NCI-H146 treated with DMSO at 0.1 percent for 48 hours (cell line): ENCODE data around the gene DISP3.

Source experiments
- DNase-seq: peaks from one replicate; lab custom pipeline; 2025; ENCODE audit not compliant: unreplicated experiment; lab: John Stamatoyannopoulos, UW

The DISP3 gene

DNA sequence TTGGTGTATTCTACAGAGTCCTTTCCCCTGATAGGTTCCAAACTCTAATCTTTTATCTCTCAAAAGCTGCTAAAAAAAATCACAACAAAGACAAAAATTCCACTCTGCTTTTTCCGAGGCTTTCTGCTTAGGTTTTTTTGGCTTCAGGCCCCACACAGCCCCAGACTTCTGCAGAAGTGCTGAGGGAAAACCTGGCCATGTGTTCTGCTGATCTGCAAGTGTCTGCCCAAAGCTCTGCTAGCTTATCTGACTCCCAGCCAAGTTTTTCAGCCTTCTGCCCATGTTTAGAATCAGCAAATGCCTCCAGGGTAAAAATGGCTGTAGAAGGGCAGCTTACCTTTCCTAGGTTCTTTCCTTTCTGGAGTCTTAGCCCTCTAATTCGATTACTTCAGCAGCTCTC lies 28.4 kb downstream of the DISP3 start:
- DNase-seq, result no peak

- DNase-seq, result no peak
These were observed 34.7 kb downstream of the DISP3 start for GRCh38 chr1:11513681-11514080.

- no peak for DNase-seq
These were observed 35.4 kb downstream of the DISP3 start for GRCh38 chr1:11514366-11514765.

DNA sequence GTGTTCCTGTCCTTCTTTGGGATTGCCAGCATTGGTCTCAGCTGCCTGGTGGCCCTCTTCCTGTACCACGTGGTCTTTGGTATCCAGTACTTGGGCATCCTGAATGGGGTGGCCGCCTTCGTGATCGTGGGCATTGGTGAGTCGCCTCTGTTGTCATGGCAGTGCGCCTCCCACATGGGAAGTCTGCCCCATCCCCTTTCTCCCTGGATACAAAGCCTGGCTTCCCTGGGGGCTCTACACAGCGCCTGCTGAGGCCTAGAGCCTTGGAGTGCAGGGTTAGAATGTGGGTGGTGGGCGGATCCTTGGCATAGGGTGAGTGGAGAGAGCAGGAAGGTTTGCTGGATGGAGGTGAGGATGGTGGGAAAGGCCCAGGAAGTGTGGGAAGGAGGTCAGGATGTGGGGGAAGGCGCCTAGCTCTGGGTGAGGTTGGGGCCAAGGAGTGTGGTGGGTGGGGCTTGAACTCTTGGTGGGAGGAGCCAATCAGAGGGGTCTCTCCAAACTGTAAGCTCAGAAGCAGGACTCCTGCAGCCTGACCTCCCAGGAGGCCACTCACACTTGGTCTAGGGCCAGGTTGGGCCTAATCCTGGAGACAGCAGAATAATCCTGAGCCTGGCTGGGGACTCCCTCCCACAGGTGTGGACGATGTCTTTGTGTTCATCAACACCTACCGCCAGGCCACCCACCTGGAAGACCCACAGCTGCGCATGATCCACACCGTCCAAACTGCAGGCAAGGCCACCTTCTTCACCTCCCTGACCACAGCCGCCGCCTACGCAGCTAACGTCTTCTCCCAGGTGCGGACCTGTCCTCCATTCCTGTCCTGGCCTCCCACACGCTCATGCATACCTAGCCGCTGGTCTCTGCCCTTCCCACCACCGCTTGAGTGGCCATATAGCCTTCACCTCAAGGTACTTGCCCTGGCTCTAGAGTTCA lies 36.7 kb downstream of the DISP3 start:
- no peak for DNase-seq

DNA sequence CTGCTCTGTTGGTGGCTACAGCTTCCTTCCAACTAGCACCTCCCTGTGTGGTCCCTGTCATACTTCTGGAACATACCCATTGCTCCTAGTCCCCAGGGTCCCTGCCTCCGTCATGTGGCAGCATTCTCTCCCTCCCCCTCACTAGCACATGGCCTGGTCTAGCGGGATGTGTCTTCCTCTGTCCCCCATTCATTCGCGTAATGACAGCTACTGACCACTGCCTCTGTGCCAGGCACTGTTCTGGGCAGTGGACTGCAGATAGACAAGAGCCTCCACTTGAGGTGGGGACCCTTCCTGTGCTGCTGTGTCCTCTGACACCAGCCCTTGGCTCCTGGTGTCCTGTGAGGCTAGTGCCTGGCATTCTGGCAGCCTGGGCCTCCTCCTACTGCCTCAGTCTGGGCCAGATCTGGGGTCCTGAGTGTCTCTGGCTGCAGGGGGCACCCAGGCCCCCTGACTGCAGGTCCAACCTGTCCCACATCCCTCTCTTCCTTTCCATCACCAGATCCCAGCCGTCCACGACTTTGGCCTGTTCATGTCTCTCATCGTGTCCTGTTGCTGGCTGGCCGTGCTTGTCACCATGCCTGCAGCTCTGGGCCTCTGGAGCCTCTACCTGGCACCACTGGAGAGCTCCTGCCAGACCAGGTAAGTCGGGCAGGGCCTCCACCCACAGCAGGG lies 38.1 kb downstream of the DISP3 start:
- no peak for DNase-seq

GRCh38 chr1:11518016-11518701 lies 39.2 kb downstream of the DISP3 start:
- DNase-seq, result no peak

DNA sequence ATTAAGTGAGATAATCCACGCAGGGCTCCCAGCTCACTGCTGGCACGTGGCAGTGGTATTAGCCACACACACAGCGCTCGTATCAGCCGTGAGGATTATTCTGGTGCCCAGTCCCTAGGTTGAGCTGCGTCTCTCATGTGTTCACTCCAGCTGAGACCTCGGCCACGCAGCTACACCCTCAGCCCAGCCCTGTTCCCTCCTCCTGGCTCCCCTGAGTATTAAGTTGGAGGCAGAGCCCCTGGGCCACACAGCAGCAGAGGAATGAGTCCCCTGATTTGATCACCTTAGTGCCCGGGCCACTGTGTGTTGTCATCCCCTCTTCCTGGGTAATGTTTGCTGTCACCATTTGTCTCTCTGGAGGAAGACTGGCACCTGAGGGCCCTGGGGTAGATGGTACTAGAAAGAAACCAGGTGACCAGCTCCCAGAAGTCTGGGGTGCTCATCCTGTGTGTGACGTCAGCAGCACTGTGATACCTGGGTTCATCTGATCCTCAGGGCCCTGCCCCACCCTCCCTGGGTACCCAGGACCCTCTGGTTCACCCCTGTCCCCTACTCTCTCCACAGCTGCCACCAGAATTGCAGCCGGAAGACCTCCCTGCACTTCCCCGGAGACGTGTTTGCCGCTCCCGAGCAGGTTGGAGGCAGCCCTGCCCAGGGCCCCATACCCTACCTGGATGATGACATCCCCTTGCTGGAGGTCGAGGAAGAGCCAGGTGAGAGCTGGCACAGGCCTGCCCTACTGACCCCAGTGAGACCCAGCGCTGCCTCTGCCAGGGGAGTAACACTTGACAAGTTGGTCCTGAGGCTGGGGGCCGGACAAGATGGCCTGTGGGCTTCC lies 40.1 kb downstream of the DISP3 start:
- DNase-seq, result no peak

DNA sequence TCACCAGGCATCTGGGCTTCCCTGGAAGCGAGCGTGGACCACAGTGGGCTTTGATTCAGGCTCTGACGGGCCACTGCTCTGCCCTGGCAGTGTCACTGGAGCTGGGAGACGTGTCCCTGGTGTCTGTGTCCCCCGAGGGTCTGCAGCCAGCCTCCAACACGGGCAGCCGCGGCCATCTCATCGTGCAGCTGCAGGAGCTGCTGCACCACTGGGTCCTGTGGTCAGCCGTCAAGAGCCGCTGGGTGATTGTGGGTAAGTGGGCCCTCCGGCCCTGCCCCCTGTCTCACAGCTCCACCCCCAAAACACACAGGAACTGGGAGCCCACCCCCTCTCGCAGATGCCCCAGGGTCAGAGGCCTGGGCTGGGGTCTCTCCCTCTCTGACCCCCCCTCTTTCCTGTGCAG lies 40.7 kb downstream of the DISP3 start:
- no peak for DNase-seq

DNA sequence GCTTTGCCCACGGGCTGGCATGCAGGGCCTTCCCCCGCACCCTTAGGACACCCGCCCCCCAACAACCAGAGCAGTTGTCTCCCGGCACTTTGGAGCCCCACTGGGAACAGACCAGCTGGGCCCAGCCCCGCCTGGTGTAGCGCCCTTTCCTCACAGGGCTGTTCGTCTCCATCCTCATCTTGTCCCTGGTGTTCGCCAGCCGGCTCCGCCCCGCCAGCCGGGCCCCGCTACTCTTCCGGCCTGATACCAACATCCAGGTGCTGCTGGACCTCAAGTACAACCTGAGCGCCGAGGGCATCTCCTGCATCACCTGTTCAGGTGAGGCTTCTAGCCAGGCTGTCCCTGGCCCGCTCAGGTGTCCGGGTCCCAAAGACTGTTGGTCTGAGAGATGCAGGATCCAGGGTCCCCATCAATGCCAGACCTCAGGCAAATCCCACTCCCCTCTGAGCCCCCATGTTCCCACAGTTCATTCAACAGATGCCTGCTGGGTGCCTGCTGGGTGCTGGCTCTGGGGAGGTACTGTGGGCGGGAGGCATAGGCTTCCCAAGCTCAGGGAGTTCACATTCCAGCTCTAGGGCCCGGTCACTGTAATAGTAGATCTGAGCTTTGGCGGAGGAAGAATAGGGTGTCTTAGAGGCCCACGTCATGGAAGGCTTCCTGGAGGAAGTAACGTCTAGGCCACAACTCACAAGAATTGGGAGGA lies 41.7 kb downstream of the DISP3 start:
- DNase-seq, result no peak

GRCh38 chr1:11521582-11522399 lies 42.8 kb downstream of the DISP3 start:
- no peak for DNase-seq

DNA sequence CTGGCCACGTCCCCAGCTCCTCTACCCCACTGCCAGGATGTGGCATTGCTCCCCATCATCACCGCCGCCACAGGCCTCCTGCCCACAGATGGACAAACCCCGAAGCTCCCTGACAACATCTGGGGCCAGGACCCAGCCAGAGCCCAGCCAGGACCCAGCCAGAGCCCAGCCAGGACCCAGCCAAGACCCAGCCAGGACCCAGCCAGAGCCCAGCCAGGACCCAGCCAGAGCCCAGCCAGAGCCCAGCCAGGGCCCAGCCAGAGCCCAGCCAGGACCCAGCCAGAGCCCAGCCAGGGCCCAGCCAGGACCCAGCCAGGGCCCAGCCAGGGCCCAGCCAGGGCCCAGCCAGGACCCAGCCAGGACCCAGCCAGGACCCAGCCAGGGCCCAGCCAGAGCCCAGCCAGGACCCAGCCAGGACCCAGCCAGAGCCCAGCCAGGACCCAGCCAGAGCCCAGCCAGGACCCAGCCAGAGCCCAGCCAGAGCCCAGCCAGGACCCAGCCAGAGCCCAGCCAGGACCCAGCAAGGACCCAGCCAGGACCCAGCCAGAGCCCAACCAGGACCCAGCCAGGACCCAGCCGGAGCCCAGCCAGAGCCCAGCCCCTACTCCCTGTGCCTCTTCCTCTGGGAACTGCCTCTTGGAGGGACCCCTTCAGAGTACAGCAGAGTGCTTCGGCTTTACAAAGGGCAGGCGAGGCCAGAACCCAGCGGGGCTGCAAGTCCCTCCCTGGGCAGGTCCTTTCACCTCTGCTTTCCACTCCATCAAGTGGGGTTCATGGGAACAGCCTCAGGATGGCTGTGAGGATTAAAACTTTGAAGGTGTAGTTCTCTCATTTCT lies 43.7 kb downstream of the DISP3 start:
- no peak for DNase-seq

GRCh38 chr1:11523261-11523660 lies 44.3 kb downstream of the DISP3 start:
- DNase-seq, result no peak

GRCh38 chr1:11523746-11524464 lies 45.0 kb downstream of the DISP3 start:
- no peak for DNase-seq

- DNase-seq, result no peak
These were observed 45.7 kb downstream of the DISP3 start for GRCh38 chr1:11524465-11525150.

DNA sequence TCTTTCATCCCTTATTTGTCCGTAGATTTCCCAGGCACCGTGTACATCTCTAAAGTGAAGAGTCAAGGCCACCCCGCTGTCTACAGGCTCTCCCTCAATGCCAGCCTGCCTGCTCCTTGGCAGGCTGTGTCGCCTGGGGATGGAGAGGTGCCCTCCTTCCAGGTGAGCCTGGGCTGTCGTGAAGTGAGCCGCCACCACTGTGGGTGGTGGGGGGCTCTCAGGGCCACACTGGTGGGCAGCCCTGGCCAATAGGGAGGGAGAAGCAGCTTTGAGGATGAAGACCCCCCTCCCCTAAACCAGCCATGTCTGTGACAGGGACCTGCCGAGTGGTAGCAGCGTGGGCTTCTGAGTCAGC lies 46.2 kb downstream of the DISP3 start:
- DNase-seq, result no peak

DNA sequence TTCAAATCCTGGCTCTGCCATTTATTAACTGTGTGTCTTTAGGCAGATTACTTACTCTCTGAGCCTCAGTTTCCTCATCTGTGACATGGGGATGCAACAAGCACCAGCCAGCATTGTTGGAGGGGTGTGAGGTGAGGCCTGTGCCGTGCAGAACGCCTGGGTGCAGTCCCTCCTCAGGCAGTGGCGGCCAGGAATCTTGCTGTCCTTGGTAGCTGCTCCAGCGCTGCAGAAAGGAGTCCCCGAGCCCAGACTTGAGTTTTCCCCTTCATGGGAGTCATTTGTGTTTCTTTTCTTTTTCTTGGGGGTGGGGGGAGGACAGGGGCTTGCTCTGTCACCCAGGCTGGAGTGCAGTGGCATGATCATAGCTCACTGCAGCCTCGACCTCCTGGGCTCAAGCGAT lies 46.6 kb downstream of the DISP3 start:
- no peak for DNase-seq

DNA sequence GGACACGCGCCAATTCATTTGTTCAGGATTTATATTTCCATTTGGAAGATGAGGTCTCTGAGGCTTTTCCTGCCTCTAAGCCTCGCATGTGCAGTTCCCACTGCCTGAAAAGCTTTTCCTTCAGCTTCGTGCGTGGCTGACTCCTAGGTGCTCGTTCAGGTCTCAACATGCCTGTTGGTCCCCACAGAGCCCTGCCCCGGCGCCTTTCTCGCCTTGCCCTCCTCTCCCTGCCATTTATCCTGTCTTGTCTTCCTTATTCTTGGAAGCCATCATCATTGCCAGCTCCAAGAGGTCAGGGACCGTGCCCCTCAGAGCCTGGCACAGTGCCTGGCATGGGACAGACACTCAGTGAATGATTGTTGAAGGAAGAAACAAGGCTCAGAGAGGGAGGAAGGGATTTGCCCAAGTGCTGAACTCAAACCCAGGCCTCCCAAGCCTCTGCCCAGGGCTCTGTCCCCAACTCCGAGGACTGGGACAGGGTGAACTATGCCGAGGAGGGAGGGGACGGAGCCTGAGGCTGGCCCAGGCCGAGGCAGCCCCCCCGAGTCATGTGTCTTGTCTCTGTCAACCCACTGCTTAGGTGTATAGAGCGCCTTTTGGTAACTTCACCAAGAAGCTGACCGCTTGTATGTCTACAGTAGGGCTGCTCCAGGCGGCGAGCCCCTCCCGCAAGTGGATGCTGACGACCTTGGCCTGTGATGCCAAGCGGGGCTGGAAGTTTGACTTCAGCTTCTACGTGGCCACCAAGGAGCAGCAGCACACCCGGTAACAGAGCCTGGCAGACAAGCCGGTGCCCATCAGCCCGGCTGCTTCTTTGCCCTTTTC lies 47.3 kb downstream of the DISP3 start:
- no peak for DNase-seq
